HEK293 (cell line): ENCODE results near the gene TOM1L2.

Experiments used
- BCL11A ChIP-seq: fragments of 450-650 bp; formaldehyde crosslinking; IDR thresholded peaks from 2 replicates; pipeline ENCODE4 v1.5.1; 2016; ENCODE audit warnings: low read depth, missing biosample characterization, missing genetic modification characterization
- ZNF184 ChIP-seq: fragments of 450-650 bp; IDR thresholded peaks from 2 replicates; pipeline ENCODE4 v1.5.1; 2018; ENCODE audit warnings: missing biosample characterization, mild to moderate bottlenecking, missing genetic modification characterization
- ZNF792 ChIP-seq: fragments of 450-650 bp; formaldehyde crosslinking; IDR thresholded peaks from 2 replicates; pipeline ENCODE4 v1.5.1; 2016; ENCODE audit warnings: missing biosample characterization, missing genetic modification characterization
- TF ChIP-seq, protein P1 (sequence below): fragments of 450-650 bp; formaldehyde crosslinking; IDR thresholded peaks from 2 replicates; pipeline ENCODE4 v1.5.1; 2016; ENCODE audit warnings: missing biosample characterization, missing genetic modification characterization

DNA sequence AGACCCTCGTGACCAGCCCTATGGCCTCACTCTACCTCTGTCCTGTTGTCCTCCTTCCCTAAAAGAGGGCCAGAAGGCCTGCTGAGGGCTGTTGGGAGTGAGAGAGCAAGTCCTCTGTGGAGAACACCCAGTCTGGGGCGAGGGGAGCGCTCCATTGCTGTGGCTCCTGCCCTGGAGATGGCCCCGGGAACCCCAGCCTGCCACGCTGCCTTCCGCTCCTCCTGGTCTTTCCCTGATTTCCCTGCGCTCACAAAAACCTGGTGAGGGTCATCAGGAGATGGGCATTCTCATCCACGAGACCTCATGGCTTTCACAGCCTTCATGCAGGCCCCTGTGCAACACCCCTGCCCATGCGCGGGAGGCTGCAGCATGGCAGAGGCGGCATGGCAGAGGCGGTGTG, 21.7 kb upstream of the TOM1L2 start:
- TF ChIP-seq, protein P1, sequence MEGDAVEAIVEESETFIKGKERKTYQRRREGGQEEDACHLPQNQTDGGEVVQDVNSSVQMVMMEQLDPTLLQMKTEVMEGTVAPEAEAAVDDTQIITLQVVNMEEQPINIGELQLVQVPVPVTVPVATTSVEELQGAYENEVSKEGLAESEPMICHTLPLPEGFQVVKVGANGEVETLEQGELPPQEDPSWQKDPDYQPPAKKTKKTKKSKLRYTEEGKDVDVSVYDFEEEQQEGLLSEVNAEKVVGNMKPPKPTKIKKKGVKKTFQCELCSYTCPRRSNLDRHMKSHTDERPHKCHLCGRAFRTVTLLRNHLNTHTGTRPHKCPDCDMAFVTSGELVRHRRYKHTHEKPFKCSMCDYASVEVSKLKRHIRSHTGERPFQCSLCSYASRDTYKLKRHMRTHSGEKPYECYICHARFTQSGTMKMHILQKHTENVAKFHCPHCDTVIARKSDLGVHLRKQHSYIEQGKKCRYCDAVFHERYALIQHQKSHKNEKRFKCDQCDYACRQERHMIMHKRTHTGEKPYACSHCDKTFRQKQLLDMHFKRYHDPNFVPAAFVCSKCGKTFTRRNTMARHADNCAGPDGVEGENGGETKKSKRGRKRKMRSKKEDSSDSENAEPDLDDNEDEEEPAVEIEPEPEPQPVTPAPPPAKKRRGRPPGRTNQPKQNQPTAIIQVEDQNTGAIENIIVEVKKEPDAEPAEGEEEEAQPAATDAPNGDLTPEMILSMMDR (tag by site-specific recombination) = no peak
- TF ChIP-seq ZNF792 (tag by site-specific recombination) (no peak), ZNF184 (tag by site-specific recombination) (no peak), BCL11A (tag by site-specific recombination) (no peak)
